Transverse colon (tissue), 4 donors: ENCODE measurements around the gene UACA.

Experiments used
- POLR2A ChIP-seq: fragments of 450-650 bp; IDR thresholded peaks from one replicate; pipeline ENCODE4 v1.6.1; 2016; ENCODE audit warnings: antibody characterized with exemption, mild to moderate bottlenecking, moderate library complexity
- POLR2AphosphoS5 ChIP-seq, 3 donors: sonication (generic); formaldehyde crosslinking; IDR thresholded peaks; one replicate each; pipeline ENCODE4 v1.6.1; 2016; ENCODE audit warnings: antibody characterized with exemption in 3 of 3
- TF ChIP-seq, protein P1 (sequence below), 5 experiments: fragments of 200-600 bp in 3 of 5; fragments of 450-650 bp in 2 of 5; sonication (generic) in 3 of 5; IDR thresholded peaks; 1 replicate in 2 of 5; 2 replicates in 3 of 5; pipeline ENCODE4 v1.5.1; 2016 to 2017; ENCODE audit warnings: antibody characterized with exemption in 5 of 5, inconsistent platforms in 3 of 5, mild to moderate bottlenecking in 2 of 5, moderate library complexity in 1 of 5

DNA sequence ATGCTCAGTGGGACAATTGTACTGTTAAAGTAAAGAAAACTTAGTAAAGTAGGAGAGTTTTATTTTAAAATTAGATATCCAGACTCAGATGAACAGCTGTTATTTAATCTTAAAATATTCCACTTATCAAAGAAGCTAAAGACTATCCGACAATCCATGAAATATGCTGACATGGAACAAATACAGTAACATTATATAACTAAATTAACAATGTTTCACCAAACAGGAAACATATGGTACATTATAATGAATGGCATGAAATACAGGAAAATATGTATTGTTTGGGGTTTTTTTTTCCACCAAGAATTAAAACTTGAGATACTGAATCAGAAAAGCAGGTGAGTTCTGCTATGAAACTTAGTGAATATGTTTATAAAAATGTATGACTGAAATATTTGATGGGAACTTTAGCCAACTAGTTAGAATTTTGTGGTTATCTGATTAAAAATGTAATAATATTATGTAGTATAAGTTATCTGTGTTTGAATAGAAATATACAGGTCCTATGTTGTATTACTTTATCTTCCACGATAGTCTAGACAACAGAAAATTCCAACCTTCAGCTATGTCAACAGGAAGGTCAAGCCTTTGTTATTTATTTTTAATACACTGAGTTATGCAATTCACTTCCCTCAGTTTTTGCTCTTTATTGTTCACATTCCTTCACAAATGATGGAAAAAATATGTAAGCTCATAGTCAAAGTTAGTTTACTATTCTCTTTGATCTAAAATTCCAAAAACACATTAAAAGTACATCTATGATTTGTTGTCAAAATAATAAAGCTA lies 72.7 kb downstream of the UACA start:
- TF ChIP-seq POLR2AphosphoS5 (IDR thresholded peaks at IDR 0.05) (no peak), POLR2A (no peak)
- TF ChIP-seq, protein P1, sequence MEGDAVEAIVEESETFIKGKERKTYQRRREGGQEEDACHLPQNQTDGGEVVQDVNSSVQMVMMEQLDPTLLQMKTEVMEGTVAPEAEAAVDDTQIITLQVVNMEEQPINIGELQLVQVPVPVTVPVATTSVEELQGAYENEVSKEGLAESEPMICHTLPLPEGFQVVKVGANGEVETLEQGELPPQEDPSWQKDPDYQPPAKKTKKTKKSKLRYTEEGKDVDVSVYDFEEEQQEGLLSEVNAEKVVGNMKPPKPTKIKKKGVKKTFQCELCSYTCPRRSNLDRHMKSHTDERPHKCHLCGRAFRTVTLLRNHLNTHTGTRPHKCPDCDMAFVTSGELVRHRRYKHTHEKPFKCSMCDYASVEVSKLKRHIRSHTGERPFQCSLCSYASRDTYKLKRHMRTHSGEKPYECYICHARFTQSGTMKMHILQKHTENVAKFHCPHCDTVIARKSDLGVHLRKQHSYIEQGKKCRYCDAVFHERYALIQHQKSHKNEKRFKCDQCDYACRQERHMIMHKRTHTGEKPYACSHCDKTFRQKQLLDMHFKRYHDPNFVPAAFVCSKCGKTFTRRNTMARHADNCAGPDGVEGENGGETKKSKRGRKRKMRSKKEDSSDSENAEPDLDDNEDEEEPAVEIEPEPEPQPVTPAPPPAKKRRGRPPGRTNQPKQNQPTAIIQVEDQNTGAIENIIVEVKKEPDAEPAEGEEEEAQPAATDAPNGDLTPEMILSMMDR (IDR thresholded peaks at IDR 0.05) = no peak
